Activated effector memory CD4-positive, alpha-beta T cell treated with anti-CD3 and anti-CD28 coated beads, Interleukin-2, amount 50 U/mL, for 16 hours (primary cell): ENCODE data around the gene HYAL3.

Source experiments
- DNase-seq: peaks from one replicate; pipeline ENCODE4 v3.0.0-alpha.2; 2020

Gene HYAL3

DNA sequence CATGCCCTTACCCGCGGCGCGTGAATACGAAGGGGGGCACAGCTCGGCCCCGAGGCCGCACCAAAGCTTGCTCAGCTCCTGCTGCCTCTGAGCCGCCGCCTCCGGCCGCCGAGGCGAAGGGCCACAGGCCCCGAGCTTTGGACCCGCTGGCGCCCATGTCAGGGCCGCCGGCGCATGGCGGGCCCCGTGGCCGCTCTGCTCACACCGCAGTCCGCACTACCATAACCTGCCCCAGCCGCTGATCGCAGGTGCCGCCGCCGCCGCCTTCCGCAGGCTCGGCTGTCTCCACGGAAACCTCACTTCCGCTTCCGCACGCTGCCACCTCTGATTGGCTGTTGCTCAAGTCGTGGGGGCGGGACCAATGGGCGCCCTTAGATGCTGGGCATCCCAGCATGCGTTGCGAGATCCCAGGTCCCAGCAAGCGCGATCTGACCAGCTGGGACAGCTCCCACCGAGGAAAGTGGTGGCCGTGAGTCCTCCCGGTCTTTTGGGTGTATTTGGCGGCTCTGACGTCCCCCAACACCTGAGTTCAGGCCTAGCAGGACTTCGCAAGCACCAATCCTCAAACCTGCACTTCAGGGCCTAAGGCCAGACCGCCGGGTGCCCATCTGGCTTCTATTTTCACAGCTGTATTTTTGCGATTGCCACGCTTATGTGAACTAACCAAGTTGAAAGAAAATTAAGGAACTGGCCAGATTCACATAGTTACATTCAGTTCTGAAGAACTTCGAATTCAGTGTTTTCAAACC lies 28.9 kb upstream of the HYAL3 start, which contains the start of gene TUSC2:
TUSC2 (minus strand) TSS at position 281 of the 749 bp plus-strand sequence; CDS start at position 157, 124 bp downstream.
- DNase-seq: peak; percentile 98

DNA sequence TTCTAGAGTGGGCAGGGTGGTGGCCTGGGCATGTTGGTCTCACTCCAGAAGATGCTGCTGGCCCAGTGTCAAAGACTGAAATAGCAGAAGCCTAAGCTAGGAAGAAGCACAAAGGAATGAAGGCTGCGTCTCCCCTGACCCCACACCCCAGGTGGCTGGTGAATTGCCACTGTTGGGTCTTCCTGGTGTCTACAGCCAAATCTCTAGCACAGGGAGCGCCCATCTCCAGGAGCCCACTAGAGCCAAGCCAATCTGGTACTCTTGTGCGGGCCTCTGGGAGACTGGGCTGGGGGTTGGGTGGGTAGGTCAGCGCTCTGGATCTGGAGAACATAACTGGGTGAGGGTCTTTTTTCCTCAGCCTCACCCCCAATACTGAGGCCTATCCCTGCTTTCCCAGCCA lies 27.9 kb upstream of the HYAL3 start:
- no peak for DNase-seq

DNA sequence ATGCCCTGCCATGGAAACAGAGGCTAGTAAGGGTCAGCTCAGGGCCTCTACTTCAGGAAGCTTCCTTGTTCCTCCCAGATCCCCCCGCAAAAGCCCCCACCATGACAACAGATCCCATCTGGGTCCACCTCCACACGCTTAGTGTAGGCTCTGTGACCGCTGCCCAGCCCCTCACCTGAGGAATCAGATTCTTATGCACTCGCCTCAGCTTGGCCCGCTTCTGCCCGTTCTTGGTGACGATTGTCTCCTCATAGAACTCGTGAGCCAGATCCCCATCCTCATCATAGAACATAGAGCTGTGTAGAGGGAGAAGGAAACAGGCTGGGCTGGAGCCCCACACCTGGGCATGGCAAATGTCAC lies 27.0 kb upstream of the HYAL3 start:
- DNase-seq: no peak

DNA sequence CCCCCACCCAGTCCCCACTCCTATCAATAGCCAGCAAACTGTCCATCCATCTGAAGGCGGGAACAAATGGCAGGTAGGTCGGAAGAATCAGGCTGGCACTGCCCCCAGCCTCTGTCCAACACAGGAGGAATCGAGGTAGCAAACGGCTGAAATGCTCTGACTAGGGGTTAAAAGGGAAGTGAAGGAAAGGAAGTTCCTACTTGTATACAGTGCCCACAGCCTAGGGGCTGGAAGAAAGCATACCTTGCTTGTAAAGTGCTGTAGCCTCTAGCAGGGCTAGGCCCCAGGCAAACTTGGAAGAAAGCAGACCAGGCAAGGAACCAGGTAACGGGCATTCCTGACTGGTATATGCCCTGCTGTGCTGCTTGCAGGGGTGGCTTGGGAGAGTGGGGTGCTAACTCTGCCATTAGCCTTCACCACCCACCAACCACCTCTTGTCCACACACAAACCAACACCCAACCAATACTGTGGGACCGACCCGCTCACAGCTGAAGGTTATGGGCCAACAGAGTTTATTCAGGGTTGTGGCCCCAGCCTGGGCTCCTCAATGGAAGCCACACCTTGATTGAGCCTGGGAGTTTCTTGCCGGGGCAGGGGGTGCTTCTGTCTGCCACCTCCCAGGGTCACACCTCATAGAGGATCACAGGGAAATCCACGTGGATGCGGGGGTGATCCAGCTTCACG lies 26.4 kb upstream of the HYAL3 start:
- DNase-seq: no peak

DNA sequence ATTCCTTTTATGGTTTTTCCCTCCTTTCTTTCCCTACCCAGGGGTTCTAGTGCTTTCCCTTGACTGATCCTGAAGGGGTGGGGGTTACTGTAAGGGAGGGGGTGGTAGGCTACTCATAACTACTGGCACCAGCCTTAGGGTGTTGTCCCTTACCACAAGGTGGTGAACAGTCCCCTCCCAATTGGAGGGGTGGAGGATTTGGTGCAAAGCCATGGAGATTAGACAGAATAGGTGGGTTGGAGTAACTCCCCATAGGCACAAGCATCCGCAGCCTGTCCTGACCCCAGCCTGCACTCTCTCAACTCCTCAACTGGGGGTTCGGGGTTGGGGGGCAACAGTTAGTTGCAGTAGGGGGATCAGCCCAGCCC lies 25.9 kb upstream of the HYAL3 start:
- no peak for DNase-seq

DNA sequence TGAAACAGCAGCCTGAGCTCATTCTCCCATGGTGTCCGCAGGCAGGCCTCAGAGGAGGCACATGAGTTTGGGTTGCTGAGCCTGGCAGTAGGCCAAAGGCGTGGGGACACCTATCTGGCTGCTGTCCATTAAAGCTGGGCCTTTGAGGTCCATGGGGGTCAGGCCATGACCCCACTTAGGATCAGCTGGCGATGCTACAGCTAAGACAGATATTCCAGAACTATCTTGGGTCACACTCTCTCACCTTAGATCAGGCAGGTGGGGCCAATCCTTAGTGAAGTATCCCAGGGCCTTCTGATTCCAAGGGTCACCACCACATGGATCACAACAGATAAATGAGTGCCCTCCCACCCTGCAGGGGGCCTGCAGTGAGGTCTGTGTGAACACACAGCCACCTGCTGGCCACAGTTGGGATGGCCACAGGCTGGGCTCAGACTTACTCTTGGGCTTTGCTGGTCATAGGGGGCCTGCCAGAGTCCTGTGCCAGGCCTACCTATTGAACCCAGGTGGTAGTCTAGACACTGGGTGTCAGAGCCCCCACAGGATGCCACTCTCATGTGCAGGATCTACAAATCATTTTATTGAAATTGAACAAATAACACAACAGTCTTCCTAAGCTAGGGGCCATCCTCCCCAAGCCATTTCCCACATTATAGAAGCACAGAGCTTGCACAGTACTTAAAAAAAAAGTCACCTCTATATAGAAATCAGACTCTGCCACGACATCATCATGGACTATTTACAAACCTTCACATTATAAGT lies 25.3 kb upstream of the HYAL3 start:
- peak; percentile 86 for DNase-seq

DNA sequence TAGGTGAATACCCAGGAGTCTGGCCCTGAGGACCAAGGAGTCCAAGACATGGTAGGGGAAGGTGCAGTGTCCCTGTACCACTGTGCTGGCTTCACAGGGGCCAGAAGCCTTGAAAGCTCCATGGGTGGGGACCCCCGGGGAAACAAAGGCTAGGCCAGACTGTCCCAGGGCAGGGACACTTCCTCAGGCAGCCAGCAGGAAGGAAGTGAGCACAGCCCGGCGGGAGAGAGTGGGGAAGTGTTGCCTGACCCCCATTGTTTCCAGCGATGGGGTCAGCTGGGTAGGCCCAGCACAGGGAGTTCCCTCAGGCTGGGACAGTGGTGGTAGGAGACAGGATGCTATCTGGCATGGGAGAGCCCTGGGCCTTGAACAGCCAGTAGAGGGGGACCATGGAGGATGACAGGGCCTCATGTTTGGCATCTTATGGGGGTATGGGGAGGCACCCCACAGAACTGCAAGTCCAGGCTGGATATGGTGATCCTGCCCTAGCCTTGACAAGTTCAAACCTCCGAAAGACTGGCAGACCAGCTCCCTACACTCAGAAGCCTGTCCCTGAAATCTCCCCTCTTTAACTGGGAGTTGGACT lies 24.5 kb upstream of the HYAL3 start:
- DNase-seq: no peak

DNA sequence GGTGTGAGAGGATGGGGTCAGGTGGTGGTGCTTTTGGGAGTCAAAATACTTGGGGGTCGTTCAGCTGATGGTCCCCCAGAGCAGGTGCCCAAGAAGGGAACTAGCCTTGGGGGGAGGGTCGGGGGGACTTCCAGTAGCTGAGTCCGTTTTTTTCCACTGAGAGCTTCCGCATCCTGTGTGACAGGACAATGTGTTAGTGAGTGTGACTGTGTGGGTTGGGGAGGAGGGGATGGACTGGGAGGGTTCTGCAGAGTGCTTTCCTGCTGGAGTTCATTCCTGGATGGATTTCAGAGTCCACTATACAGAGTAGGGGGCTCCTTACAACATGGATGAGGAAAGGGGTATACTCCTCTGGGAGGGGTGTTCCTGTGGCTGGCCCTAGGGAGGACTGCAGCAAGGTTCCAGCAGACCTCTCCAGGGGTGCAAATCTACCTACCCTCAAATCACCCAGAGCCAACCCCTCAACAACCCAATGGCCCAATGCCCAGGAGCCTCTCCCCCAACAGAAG lies 23.9 kb upstream of the HYAL3 start:
- no peak for DNase-seq

DNA sequence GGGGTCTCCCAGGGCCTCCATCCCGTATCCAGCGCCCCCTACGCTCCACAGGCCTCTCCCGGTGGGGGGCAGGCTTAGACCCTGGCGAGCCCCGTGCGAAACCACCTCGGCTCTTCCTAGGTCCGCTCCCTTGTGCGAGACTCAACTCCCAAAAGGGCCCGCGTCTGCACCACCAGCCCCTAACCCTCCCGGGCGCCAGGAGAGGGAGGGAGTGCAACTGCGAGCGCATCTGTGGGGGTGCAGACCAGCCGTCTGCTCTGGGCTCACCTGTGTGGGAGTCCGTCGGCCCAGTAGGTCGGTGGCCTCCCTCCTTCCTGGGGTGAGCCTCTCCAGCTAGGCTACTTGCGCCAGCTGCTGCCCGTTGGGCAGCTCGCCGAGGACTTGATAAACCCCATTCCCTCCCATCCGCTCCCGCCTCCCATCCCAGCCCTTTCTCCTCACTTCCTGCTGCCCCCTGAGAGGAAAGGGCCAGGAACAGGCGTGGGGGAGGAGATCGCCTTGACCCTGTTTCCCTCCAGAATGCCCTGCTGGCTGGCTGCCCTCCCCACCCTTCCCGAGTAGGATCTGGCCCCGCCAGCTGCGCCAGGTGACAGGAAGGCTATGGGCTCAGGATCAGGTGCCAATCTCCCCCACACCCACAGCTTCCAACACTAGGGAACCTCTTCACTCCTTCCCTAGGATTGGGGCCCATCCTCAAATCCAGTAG lies 23.3 kb upstream of the HYAL3 start, which contains the start of gene HYAL2:
HYAL2 (minus strand) TSS at position 360 of the 706 bp plus-strand sequence. CDS start 2,256 bp downstream, outside the sequence.
- no peak for DNase-seq

DNA sequence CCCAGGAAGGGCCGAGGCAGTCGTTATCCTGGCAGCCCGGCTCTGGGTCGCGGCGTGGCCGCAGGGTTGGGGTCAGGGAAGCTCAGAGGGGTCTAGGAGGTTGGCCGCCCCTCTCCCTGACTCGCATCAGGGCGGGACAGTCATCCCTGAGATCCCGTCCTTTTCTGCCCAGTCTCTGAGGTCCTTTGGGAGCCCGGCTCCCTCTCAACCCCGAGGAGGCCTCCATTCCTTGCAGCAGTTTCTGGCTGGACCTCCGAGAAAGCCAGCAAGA lies 22.8 kb upstream of the HYAL3 start:
- no peak for DNase-seq

DNA sequence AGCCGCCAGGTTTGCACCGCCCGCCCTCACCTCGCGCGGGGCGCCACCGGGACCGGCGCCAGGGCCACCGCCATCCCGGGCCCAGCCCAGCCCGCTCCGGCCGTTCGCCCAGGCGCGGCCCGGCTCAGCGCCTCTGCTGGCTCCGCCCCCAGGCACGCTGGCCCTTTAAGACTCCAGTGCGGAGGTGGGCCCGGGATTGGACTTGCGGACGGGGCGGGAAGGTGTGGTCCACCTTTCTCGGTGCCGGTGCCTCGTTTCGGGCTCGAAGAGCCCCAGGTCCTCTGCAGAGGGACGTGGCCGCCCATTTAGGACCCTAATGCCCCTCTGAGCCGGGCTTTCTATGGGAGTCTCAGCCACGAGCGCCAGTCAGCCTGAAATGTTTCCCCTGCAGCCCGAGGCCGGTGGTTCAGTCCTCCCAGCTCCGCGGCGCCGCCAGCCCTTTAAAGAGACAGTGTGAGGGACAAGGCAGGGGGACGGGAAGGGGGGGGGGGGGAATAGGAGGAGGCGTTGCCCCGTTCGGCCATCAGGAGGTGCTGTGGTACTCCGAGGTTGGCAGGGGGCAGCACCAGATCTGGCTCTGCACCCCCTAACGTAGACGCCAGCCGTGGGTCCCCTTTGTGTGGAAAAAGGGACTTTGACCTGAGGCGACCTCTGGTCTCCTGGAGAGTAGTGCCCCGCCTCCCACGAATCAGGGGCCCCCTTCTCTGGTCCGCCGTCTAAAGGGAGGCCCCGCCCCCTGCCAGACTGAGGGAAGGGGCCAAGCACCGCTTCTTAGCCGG lies 22.3 kb upstream of the HYAL3 start:
- peak; percentile 94 for DNase-seq

DNA sequence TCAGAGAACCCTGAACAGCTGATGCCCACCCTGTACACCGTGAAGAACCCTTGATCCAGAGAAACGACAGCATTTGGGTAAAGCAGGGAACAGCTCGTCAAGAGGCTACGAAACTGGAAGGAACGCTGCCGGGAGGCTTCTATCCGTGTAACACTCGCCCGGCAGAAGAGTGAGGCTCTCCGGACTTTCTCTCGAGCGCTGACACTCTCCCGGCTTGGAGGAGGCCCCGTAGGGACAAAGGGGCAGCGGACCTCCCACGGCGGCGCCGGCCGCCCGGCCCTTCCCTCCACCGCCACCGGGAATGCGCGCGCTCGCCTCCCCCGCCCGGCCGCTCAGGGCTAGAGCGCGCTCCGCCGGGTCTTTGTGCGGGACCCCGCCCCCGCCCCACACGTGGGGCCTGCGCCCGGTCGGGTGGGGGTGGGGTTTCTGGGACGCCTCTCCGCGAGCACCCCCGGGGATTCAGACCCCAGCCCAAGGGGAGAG lies 21.7 kb upstream of the HYAL3 start:
- peak; percentile 88 for DNase-seq

DNA sequence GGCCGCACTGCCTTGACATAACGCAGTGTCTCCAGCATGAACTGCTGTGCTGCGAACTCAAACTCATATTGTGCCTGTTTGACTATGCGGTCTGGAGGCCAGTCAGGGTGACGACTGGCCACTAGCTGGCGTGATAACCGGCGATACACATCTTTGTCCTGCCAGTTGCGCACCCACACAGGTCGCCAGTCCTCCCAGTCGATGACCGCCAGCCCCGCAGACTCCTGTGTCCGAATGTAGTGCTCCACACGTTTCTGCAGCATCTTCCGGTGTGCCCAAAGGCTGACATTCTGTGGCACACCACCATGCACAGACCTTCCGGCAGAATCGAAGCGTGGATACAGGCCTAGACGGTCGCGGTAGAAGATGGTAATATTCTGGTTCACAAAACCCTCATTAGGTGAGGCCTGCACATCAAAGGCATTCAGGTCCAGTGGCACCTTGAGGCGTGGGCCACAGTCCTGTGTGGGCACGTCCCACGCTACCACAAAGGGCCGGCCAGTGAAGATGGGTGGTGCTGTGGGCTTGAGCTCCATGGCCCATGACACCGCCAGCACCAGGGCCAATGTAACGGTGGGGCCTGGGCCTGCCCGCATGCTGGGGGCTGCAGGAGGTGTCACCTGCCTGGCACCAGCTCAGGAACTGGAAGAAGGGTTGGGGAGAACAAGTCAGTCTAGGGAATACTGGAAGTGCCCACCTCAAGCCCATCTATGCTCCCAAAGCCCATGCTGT lies 20.9 kb upstream of the HYAL3 start:
- no peak for DNase-seq

DNA sequence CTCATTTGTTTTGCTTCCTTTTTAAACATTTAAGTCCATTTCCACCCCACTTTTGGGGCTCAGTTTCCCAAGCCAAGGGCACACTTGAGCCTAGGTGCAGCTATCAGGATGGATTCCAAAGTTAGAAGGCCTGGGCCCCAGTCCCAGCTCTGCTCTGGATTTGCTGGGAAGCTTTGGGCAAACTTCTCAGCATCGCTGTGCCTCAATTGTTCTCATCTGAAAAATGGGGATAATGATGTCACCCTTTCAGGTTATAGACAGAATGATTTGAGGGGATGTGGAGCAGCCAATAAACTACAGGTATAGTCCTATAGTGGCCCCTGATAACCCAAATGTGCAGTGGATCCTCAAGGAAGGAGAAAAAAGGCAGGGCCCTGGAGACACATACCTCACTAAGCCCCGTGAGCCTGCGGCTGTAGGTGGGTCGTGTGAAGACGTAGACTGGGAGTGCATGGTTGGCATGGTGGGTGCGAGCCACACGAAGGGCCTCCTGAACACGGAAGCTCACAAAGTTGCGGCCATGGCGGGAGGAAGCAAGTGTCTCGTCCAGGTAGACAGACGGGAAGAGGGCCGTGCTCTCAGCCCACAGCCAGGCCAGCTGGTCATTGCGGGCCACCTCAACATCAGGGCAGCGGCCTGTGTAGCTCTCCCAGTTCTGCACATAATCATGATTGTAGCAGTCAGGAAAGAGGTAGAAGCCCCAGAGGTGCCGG lies 20.1 kb upstream of the HYAL3 start:
- DNase-seq: no peak

DNA sequence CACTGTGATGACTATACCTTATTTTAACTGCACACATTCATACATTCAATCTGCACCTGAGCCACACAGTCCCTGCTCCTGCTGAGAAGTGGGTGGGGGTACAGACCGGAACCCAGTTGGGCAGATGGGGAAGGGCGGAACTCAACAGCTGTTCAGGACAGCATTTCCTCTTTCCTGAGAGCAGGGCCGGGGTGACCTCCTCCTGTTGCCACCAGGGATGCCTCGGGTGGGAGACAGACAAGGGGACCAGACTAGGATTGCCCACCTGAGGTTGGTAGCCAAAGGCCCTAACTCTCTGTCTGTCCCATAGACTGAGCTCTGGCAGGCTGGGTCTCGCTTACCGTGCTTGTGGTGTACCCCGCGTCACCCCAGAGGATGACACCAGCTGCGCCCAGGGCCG lies 19.4 kb upstream of the HYAL3 start:
- DNase-seq: no peak

DNA sequence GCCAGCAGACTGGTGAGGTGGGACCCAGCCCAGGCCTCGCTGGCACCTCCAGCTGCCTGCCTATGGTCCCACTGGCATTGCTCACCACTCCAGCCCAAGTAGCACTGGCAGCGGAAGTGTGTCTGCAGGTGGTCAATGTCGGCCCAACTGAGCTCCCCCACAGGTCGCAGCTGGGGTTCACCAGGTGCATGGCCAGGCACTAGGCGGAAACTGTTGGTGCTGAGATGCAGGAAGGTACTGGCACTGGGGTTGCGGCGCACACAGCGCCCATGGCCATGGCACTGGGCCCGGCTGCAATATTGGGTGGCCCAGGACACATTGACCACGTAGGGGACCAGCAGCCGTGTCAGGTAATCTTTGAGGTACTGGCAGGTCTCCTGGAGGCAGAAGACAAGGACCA lies 19.0 kb upstream of the HYAL3 start:
- no peak for DNase-seq

DNA sequence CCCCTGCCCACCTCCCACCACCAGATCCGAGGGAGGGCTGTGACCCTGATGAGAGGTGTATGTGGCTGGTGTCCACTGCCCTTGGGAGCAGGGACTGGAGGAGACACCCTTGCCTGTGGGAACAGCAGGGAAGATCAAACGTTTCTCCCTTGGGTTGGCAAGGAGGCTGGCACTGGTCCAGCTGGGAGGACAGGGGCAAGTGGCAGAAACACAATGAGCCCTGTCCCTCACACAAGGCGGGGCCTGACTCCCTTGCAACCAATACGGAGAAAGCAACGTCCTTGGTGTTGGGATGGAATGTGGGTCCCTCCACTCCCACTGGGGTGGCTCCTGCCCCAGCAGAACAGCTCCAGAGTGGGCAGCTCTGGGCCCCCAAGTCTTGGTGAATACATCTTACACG lies 18.1 kb upstream of the HYAL3 start:
- DNase-seq: no peak

DNA sequence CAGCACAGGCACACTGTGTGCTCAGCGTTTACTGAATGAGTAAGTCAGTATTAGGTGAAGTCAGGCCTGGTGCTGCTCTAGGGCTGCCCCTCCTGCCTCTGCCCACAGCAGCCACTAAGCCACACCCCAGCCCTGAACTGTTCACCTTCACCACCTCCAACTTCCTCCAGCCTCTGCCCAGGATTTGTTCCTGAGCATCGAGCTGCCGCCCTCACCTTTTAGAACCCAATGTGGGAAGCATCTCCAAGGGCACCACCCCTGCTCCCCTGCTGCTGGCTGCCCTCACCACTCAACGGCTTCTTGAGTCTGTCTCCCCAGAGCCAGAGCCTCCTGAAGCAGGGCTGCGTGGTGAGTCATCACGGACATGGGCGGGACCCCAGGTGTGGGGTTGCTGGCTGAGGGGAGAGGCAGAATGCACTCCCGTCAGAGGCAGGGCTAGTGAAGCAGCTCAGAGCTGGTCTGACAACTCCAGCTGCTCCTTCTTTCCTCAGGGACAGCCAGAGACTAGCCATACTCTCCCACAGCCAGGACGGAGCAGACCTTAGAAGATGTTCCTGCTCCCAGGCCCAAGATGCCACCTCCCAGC lies 17.5 kb upstream of the HYAL3 start:
- peak; percentile 91 for DNase-seq

DNA sequence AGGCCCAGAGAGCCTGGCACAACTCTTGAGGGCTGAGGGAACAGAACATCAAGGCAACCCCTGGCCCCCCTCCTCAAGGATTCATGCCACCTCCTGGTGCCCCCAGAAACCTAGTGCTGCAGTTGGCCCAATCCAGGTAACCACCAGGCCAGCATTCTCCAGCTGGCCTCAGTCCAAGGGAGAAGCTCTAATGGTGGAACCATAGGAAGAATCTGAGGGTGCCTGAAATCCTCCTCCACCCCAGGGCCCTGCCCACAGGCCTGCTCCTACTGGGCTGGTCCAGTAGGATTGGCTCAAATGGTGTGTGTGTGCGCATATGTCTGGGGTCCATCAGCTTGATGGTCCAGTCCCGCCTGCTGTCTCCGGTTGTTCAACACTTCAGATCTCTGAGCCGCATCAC lies 15.6 kb upstream of the HYAL3 start:
- DNase-seq: no peak

DNA sequence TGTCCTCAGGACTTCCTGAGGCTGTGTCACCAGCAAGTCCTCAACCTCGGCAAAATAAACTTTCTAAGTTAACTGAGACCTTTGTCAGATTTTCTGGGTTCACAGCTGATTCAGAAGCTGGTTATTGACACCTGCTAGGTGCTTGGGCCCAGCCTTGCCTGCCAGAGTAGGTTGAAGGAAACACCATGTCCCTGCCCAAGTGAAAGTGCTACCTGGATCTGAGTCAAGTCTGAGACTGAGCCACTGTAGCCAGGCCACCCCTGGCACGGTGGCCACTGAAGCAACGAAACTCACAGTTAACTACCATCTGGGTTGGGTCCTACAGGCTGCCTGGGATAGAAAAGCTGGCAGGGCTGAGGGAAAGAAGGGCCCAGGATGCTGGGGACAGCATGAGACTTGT lies 15.1 kb upstream of the HYAL3 start:
- DNase-seq: no peak
